Keratinocyte (primary cell): ENCODE data around the gene TEX51. TPM values are rescaled to one million over a fixed set of nuclear protein-coding genes. Genes with fewer than 3 reads are reported as not detected.

Source experiments
- DNase-seq: peaks from one replicate; pipeline ENCODE4 v3.0.0-alpha.2; 2011; ENCODE audit warnings: low read depth, missing footprints, low spot score
- FAIRE-seq: peaks from 2 replicates; lab custom pipeline; 2011; peaks lifted over from hg19 to GRCh38; lab: Jason Lieb, UNC
- H2AFZ ChIP-seq: 2 replicates; pipeline ENCODE4 v1.6.0; 2012; ENCODE audit warnings: low read length, control low read depth, inconsistent platforms; ENCODE audit not compliant: control insufficient read depth
- H3K27ac ChIP-seq: 2 replicates; pipeline ENCODE4 v1.5.1; 2011; ENCODE audit warnings: low read length; ENCODE audit not compliant: control insufficient read depth, insufficient read depth
- H3K27me3 ChIP-seq: 3 replicates; pipeline ENCODE4 v1.6.0; 2011; ENCODE audit warnings: low read length; ENCODE audit not compliant: control insufficient read depth, insufficient read depth; ENCODE audit errors: extremely low read depth
- H3K36me3 ChIP-seq, 2 experiments: 2 replicates in 1 of 2; 3 replicates in 1 of 2; pipeline ENCODE4 v1.5.1; 2011; ENCODE audit warnings: low read length in 2 of 2, mild to moderate bottlenecking in 1 of 2; ENCODE audit not compliant: control insufficient read depth in 2 of 2, insufficient read depth in 2 of 2; ENCODE audit errors: extremely low read depth in 1 of 2
- H3K4me1 ChIP-seq: 3 replicates; pipeline ENCODE4 v1.5.1; 2011; ENCODE audit warnings: low read length; ENCODE audit not compliant: control insufficient read depth, insufficient read depth; ENCODE audit errors: extremely low read depth
- H3K4me2 ChIP-seq: 3 replicates; pipeline ENCODE4 v1.6.0; 2011; ENCODE audit warnings: low read depth, low read length; ENCODE audit not compliant: control insufficient read depth, insufficient read depth; ENCODE audit errors: extremely low read depth
- H3K4me3 ChIP-seq, 3 experiments: fragments of 200-600 bp in 1 of 3; sonication (generic) in 1 of 3; 2 replicates in 2 of 3; 3 replicates in 1 of 3; pipeline ENCODE4 v1.5.1; 2011 to 2016; ENCODE audit warnings: low read length in 3 of 3, mild to moderate bottlenecking in 3 of 3, control low read depth in 2 of 3, inconsistent platforms in 1 of 3, low read depth in 1 of 3, mixed read lengths in 1 of 3, mixed run types in 1 of 3, moderate library complexity in 1 of 3; ENCODE audit not compliant: control insufficient read depth in 2 of 3, insufficient read depth in 2 of 3; ENCODE audit errors: extremely low read depth in 1 of 3
- H3K79me2 ChIP-seq: 2 replicates; pipeline ENCODE4 v1.6.0; 2012; ENCODE audit warnings: low read length; ENCODE audit not compliant: control insufficient read depth, insufficient read depth
- H3K9ac ChIP-seq: 3 replicates; pipeline ENCODE4 v1.6.0; 2011; ENCODE audit warnings: low read length; ENCODE audit not compliant: control insufficient read depth, insufficient read depth; ENCODE audit errors: extremely low read depth
- H3K9me1 ChIP-seq: 3 replicates; pipeline ENCODE4 v1.6.0; 2011; ENCODE audit warnings: low read length; ENCODE audit not compliant: control insufficient read depth, insufficient read depth; ENCODE audit errors: extremely low read depth
- H3K9me3 ChIP-seq: 2 replicates; pipeline ENCODE4 v1.5.1; 2012; ENCODE audit warnings: low read depth, low read length; ENCODE audit not compliant: control insufficient read depth
- H4K20me1 ChIP-seq: 3 replicates; pipeline ENCODE4 v1.6.0; 2011; ENCODE audit warnings: low read length; ENCODE audit not compliant: control insufficient read depth, insufficient read depth; ENCODE audit errors: extremely low read depth
- EZH2 ChIP-seq: IDR thresholded peaks from one replicate; pipeline ENCODE4 v1.6.1; 2012; ENCODE audit warnings: inconsistent platforms, mild to moderate bottlenecking, low read length, moderate library complexity
- dilution Hi-C: fragments of 300-500 bp; cut with MboI; formaldehyde crosslinking; loops from one replicate; pipeline ENCODE4 v1.7.0; 2020; ENCODE audit warnings: low sequenced_read_pairs; ENCODE audit not compliant: extremely low pct_ligation_motif_present
- polyA plus RNA-seq, 5 experiments: library from polyadenylated mRNA; depleted of rRNA in 3 of 5; stranded (reverse) in 3 of 5; stranded (forward) in 1 of 5; unstranded in 1 of 5; fragments of >200 nt; gene quantifications; 1 replicate in 1 of 5; 2 replicates in 3 of 5; 3 replicates in 1 of 5; pipeline versions ENCODE4 v1.2.1 to v1.2.3, GENCODE V29; 2011 to 2012; ENCODE audit warnings: missing spikeins in 2 of 5, low read depth in 1 of 5, low replicate concordance in 1 of 5
- TF ChIP-seq, protein P1 (sequence below), 3 experiments: IDR thresholded peaks in 1 of 3; conservative IDR thresholded peaks in 1 of 3; optimal IDR thresholded peaks in 1 of 3; 2 replicates in 2 of 3; 3 replicates in 1 of 3; pipeline versions ENCODE3 to v1.5.1; 2011; ENCODE audit warnings: low read length in 3 of 3, mild to moderate bottlenecking in 3 of 3, moderate library complexity in 2 of 3, control low read depth in 1 of 3, inconsistent platforms in 1 of 3; ENCODE audit not compliant: insufficient read depth in 2 of 3; ENCODE audit errors: extremely low read depth in 1 of 3

Gene TEX51
- polyA plus RNA-seq, 1 donor (not counting 4 experiments of a cell fraction or from before 2014, with no cell fraction given), result not detected

DNA sequence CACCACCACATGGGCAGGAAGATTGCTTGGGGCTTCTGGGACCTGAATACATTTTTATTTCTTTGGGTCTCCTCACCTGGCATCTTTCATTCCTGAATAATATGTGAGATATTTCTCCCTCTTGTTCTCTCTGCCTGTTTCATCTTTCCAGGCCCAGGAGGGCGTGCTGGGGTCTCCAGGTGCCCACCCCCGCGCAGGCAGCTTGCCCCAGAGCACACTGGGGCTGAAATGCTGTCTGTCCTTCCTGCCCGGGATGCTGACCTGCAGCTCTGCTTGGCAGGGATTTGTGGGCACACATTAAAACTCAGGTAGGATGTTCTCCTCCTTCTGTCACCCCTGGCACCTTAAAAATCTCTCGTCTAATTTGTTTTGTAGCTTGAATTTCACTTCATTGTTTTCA lies 39.7 kb upstream of the TEX51 start:
- Histone ChIP-seq H3K9me3 (no peaks in the 10 kb centered on the region), H3K4me2 (no peak overlapping the region), H3K4me3 (no peak overlapping the region), H3K79me2 (no peaks in the 10 kb centered on the region), H3K4me1 (no peaks in the 10 kb centered on the region), H2AFZ (no peak overlapping the region), H4K20me1 (no peaks in the 10 kb centered on the region), H3K9me1 (no peaks in the 10 kb centered on the region), H3K36me3 (no peaks in the 10 kb centered on the region), H3K9ac (no peak overlapping the region), H3K27ac (no peak overlapping the region), H3K27me3 (no peaks in the 10 kb centered on the region)
- dilution Hi-C loops, result no loop called here
- no peak for DNase-seq
- TF ChIP-seq EZH2, result no peak
- TF ChIP-seq, protein P1, sequence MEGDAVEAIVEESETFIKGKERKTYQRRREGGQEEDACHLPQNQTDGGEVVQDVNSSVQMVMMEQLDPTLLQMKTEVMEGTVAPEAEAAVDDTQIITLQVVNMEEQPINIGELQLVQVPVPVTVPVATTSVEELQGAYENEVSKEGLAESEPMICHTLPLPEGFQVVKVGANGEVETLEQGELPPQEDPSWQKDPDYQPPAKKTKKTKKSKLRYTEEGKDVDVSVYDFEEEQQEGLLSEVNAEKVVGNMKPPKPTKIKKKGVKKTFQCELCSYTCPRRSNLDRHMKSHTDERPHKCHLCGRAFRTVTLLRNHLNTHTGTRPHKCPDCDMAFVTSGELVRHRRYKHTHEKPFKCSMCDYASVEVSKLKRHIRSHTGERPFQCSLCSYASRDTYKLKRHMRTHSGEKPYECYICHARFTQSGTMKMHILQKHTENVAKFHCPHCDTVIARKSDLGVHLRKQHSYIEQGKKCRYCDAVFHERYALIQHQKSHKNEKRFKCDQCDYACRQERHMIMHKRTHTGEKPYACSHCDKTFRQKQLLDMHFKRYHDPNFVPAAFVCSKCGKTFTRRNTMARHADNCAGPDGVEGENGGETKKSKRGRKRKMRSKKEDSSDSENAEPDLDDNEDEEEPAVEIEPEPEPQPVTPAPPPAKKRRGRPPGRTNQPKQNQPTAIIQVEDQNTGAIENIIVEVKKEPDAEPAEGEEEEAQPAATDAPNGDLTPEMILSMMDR (optimal IDR thresholded peaks at IDR 0.05 in 1 of 3, IDR thresholded peaks at IDR 0.05 in 1 of 3, conservative IDR thresholded peaks at IDR 0.05 in 1 of 3; ENCODE audit: extremely low read depth in 1 of 3, insufficient read depth in 2 of 3, low read length in 3 of 3), result no peak
- FAIRE-seq, result no peak

DNA sequence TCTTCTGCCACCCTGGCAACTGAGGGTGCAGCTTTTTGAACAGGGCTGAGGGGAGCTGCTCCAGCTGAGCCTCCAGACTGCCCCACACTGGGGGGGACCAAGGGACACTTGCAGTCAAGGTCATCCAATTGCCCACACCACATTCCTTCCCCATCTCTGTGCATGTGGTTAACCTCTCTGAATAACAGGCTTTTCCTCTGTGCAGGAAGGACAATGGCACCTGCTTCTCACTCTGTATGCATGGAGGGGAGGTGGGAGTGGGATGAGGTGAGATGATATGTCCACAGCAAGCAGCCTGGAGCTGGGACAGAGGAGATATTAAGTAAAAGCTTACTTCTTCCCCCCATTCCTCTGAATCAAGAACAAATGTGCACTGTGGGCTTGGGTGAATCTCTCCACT lies 39.1 kb upstream of the TEX51 start:
- Histone ChIP-seq H3K9me1 (no peaks in the 10 kb centered on the region), H3K36me3 (no peaks in the 10 kb centered on the region), H3K27me3 (no peaks in the 10 kb centered on the region), H3K4me3 (no peak overlapping the region), H4K20me1 (no peaks in the 10 kb centered on the region), H2AFZ (no peak overlapping the region), H3K4me1 (no peaks in the 10 kb centered on the region), H3K9ac (no peak overlapping the region), H3K4me2 (no peak overlapping the region), H3K9me3 (no peaks in the 10 kb centered on the region), H3K79me2 (no peaks in the 10 kb centered on the region), H3K27ac (no peak overlapping the region)
- FAIRE-seq (no peak), DNase-seq (no peak)
- dilution Hi-C loops, result no loop called here
- TF ChIP-seq, protein P1 (optimal IDR thresholded peaks at IDR 0.05 in 1 of 3, IDR thresholded peaks at IDR 0.05 in 1 of 3, conservative IDR thresholded peaks at IDR 0.05 in 1 of 3; ENCODE audit: extremely low read depth in 1 of 3, insufficient read depth in 2 of 3, low read length in 3 of 3), result no peak
- no peak for TF ChIP-seq EZH2
